Prostate gland (tissue), 2 donors: ENCODE data around the gene PCDHGB3.

Experiments
- POLR2A ChIP-seq: fragments of 450-650 bp; IDR thresholded peaks from one replicate; pipeline ENCODE4 v1.6.1; 2016; ENCODE audit warnings: antibody characterized with exemption, mild to moderate bottlenecking
- TF ChIP-seq, protein P1 (sequence below), 4 experiments: fragments of 200-600 bp in 2 of 4; fragments of 450-650 bp in 2 of 4; sonication (generic) in 2 of 4; IDR thresholded peaks; 1 replicate in 3 of 4; 2 replicates in 1 of 4; pipeline ENCODE4 v1.5.1; 2016 to 2019; ENCODE audit warnings: antibody characterized with exemption in 4 of 4, mild to moderate bottlenecking in 2 of 4, moderate library complexity in 2 of 4

DNA sequence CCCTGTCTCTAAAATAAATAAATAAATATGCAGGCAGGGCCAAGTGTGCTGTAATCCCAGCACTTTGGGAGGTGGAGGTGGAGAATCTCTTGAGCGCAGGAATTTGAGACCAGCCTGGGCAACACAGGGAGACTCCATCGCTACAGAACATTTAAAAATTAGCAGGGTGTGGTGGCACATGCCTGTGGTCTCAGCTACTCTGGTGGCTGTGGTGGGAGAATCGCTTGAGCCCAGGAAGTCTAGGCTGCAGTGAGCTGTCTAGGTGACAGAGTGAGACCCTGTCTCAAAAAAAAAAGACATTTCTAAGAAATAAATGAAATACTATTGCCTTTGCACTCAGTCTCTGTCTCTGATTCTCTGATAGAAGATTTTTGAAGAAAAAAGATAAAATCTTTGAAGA lies 41.5 kb downstream of the PCDHGB3 start:
- TF ChIP-seq, protein P1, sequence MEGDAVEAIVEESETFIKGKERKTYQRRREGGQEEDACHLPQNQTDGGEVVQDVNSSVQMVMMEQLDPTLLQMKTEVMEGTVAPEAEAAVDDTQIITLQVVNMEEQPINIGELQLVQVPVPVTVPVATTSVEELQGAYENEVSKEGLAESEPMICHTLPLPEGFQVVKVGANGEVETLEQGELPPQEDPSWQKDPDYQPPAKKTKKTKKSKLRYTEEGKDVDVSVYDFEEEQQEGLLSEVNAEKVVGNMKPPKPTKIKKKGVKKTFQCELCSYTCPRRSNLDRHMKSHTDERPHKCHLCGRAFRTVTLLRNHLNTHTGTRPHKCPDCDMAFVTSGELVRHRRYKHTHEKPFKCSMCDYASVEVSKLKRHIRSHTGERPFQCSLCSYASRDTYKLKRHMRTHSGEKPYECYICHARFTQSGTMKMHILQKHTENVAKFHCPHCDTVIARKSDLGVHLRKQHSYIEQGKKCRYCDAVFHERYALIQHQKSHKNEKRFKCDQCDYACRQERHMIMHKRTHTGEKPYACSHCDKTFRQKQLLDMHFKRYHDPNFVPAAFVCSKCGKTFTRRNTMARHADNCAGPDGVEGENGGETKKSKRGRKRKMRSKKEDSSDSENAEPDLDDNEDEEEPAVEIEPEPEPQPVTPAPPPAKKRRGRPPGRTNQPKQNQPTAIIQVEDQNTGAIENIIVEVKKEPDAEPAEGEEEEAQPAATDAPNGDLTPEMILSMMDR (IDR thresholded peaks at IDR 0.05), result no peak
- TF ChIP-seq POLR2A, result no peak
